ENCODE results near the gene RIMBP2.

The RIMBP2 gene

DNA sequence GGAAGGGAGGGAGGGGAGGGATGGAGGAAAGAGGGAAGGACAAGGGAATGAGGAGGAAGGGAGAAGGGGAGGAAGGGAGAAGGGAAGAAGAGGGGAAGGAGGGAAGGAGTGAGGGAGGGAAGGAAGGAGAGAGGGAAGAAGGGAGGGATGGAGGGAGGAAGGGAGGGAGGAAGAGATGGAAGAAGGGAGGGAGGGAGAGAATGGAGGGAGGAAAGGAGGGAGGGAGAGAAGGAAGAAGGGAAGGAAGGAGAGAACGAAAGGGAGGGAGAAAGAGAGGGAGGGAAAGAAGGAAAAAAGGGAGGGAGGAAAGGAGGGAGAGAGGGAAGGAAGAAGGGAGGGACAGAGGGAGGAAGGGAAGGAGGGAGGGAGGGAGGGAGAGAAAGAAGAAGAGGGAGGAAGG, 49.5 kb downstream of the RIMBP2 start:
- H3K4me3 ChIP-seq (ENCODE audit: low read depth, low read length), result no peak overlapping the region
- no peak for DNase-seq (ENCODE audit: low read depth, low spot score)
- ChIA-PET CTCF (no interaction called here), POLR2A (no interaction called here)
- no peak for TF ChIP-seq CTCF (IDR thresholded peaks at IDR 0.05; ENCODE audit: insufficient read depth, low read length, missing control alignments)

DNA sequence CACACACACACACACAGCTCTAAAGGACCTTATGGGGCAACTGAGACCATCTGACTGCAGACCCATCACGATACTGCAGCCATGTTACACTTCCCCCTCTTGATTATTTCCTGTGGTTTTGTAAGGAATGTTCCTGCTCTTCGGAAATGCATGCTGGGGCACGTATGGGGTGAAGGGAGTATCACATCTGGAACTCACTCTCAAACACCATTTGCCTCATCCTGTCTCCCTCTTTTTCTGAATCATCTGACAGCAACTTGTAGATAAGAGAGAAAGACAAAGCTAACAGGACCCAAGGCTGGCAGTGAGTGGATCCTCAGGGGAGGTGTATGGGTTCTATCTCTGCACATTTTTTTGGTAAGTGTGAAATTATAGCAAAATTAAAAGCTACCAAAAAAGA, 50.3 kb downstream of the RIMBP2 start:
- CTCF ChIA-PET, result no interaction called here

DNA sequence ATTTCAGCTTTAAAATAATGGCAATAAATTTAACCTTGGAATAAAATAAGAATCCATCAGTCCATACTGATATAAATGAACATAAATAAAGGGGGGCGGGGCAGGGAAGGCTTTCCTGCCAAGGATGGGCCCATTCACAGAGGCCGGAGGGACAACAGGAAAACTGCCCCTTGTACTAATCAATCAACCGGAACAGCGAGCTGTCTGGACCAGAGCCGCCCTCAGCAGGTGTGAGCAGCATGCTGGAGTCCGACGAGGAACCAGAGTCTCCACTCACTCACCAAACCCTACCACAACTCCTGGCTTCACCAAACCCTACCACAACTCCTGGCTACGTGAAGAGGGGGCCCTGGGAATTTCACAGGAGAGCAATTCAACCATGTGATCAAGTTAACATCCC, 51.3 kb downstream of the RIMBP2 start:
- no peak for TF ChIP-seq CTCF (IDR thresholded peaks at IDR 0.05; ENCODE audit: insufficient read depth, low read length, missing control alignments)
- ChIA-PET CTCF (no interaction called here), POLR2A (no interaction called here)
- no peak overlapping the region for H3K4me3 ChIP-seq (ENCODE audit: low read depth, low read length)
- no peak for DNase-seq (ENCODE audit: low read depth, low spot score)

More for the DNA sequence above, 50.3 kb downstream of the RIMBP2 start:
- no peak overlapping the region for H3K4me3 ChIP-seq (ENCODE audit: low read depth, low read length)
- no peak for DNase-seq (ENCODE audit: low read depth, low spot score)
- POLR2A ChIA-PET, result no interaction called here
- TF ChIP-seq CTCF (IDR thresholded peaks at IDR 0.05; ENCODE audit: insufficient read depth, low read length, missing control alignments), result no peak

GRCh38 chr12:130664252-130664651, 51.8 kb downstream of the RIMBP2 start:
- DNase-seq (ENCODE audit: low read depth, low spot score), result no peak
- no peak overlapping the region for H3K4me3 ChIP-seq (ENCODE audit: low read depth, low read length)
- no peak for TF ChIP-seq CTCF (IDR thresholded peaks at IDR 0.05; ENCODE audit: insufficient read depth, low read length, missing control alignments)
- CTCF ChIA-PET, result no interaction called here
- POLR2A ChIA-PET, result no interaction called here

DNA sequence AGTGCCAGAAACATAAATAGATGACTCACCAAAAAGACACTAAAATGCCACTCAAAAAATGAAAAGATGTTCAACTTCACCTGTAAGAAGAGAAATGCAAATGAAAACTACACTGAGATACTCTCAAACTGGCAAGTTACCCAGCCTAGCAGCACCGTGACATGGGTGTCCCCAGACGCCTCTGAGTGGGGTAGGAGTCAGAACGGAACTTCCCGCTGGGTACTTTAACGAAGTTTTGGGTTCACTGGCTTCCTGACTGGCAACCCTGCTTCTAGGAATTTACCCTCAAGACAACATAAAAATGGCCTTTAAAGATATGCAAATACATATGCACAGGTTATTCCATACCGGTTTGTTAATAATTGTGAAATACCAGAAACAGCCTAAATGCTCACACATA, 52.6 kb downstream of the RIMBP2 start:
- H3K4me3 ChIP-seq (ENCODE audit: low read depth, low read length), result no peak overlapping the region

DNA sequence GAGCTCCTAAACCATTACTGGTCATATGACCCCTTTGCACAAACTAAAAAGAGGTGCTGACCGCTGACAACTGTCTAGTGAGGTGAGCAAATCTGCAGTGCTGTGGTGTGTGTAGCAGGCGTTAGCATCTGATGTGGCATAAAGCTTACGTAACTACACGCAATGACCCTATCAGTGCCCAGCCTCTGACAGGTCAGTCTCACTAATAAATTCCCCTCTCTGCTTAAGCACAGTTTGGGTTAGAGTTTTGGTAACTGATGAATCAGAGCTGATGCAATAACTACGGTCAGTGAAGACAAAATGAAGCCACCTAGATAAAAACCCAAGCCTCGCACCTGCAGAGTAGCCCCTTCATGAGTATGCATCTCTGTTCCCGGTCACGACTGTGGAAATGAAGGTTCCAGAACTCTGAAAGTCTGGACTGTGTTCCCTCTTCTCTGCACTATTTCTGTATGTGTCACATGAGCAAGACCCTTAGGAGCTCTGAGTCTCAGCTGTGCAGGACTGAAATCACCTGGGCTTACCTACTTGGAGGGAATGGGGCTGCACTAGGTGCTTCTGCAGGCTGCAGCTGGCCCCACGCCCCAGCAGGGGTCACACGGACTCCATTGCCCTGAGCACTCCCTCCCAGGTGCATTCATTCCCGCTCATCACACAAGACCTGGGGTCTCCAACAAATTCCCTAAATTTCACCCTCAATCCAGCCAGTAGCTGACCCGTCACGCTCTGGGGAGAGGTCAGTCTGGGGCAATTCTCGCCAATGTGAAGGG, 54.4 kb downstream of the RIMBP2 start:
- POLR2A ChIA-PET, result no interaction called here
- no peak overlapping the region for H3K4me3 ChIP-seq (ENCODE audit: low read depth, low read length)
- CTCF ChIA-PET, result no interaction called here
- no peak for TF ChIP-seq CTCF (IDR thresholded peaks at IDR 0.05; ENCODE audit: insufficient read depth, low read length, missing control alignments)
- DNase-seq (ENCODE audit: low read depth, low spot score), result no peak

More for the DNA sequence above, 52.6 kb downstream of the RIMBP2 start:
- no peak for TF ChIP-seq CTCF (IDR thresholded peaks at IDR 0.05; ENCODE audit: insufficient read depth, low read length, missing control alignments)
- no peak for DNase-seq (ENCODE audit: low read depth, low spot score)
- POLR2A ChIA-PET, result no interaction called here
- CTCF ChIA-PET, result no interaction called here

Measured in AG04449 (cell line).